K562 treated with DMSO at 1 percent for 12 hours (cell line): ENCODE measurements around the gene RSPRY1. TPM values are rescaled to one million over a fixed set of nuclear protein-coding genes. Genes with fewer than 3 reads are reported as not detected.

Experiments
- total RNA-seq: library from RNA; unstranded; fragments of 300-600 nt; gene quantifications from 2 replicates; pipeline ENCODE4 v1.2.3, GENCODE V29; 2022; ENCODE audit not compliant: insufficient read depth

Gene RSPRY1
- 8.5 and 22.4 TPM in 2 replicates for total RNA-seq

DNA sequence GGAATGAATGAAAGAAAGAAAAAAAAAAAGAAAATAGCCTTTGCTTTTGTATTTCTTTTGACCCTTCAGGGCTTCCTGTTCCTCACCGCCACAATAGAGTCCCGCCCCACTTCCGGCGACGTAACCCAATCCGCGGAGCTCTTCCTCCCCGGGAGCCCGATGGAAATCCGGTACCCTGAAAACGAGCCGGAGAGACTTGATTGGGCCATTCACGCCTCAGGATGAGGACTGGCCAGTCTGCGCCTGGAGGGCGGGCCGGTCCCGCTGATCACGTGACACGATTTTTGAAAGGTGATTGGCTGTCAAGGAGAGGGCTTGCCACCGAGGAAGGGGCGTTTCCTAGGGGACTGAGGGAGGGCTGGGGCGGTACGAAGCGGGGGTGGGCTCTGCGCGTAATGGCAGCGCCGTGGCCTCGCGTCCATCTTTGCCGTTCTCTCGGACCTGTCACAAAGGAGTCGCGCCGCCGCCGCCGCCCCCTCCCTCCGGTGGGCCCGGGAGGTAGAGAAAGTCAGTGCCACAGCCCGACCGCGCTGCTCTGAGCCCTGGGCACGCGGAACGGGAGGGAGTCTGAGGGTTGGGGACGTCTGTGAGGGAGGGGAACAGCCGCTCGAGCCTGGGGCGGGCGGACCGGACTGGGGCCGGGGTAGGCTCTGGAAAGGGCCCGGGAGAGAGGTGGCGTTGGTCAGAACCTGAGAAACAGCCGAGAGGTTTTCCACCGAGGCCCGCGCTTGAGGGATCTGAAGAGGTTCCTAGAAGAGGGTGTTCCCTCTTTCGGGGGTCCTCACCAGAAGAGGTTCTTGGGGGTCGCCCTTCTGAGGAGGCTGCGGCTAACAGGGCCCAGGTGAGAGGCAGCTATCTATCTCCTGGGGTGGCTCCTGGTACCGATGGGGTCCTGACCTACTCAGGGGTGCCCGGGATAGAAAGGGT lies at the start of gene RSPRY1, which contains the start of gene PSME3IP1:
Gene RSPRY1 (plus strand): TSS at position 385 of the 927 bp plus-strand sequence. CDS start 18,330 bp downstream, outside the sequence.
Gene PSME3IP1 (minus strand): TSS at position 95 of the 927 bp plus-strand sequence. CDS start 12,185 bp downstream, outside the sequence.

DNA sequence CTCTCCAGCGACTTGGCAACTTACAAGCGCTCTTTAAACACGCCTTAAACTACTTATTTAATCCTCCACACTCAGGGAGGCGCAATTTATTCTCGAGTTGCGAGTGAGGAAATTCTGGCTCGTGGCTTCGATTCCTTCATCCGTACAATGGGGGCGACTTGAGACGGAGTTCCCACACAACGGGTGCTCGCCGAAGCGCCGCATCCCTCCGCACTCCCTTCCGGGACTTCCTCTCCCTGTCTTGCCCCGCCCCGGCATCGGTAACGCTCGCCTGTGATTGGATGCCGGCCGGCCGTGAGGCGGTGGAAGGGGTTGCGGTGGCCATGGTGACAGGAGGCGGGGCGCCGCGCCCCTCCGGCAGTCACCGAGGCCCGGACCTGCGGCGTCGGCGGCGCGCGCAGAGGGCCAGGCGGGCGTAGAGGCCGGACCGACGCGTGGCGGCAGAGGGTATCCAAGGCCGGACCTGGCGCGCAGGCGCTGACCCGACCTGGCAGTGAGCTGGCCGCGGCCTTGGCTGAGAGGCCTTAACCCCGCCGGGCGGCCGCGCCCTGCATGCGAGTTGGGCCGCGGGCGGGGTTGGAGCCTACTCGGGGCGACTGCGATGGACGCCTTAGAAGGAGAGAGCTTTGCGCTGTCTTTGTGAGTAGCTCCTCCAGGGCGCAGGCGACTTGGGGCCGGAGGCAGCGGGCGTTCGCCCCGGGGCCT lies 58.8 kb downstream of the RSPRY1 start, which contains the start of gene ARL2BP:
Gene ARL2BP (plus strand): TSS at position 493 of the 705 bp plus-strand sequence. CDS start 109 bp downstream, at position 602.

DNA sequence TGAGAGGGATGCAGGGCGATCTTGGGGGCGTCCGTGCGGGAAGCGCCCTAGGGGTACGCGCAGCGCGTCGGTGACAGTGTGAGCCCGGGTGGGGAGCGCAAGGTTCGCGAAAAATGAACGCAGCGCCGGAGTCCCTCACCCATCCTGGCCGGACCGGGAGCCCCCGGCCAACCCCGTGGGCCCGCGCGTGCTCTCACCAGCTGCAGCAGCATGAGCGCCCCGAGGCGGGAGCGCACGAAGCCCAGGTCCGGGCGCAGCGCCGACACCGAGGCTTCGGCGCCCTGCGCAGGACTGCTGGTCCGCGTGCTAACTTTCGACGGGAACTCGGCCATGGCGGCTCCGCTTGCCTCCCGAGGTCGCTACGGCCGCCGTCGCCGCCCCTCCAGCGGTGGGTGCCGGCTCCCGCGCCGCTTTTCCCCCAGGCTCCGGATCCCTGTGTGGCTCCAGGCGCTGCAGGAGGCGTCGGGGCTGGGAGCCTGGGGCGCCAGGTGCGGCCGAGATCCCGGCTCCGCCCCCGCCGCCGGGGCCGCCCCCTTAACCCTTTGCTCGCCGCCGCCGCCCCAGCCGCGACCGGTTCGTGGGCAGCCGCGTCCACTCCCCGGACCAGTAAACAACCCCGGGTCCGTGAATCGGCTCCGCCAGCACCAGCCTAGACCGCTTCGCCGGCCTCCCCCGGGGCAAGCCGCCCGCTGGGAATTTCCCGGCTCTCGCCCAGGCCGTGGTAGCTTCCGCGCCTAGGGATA lies 98.3 kb downstream of the RSPRY1 start, which contains the start of gene PLLP:
Gene PLLP (minus strand): TSS at position 464 of the 743 bp plus-strand sequence. CDS start 132 bp downstream, at position 332.

Other genes starting within 250 kb of the RSPRY1 start
- gene CETP, start 224.4 kb upstream of the RSPRY1 start, total RNA-seq = not detected in 2 replicates
- gene NLRC5, start 196.8 kb upstream of the RSPRY1 start, total RNA-seq = not detected in 2 replicates
- gene CPNE2, start 93.7 kb upstream of the RSPRY1 start, total RNA-seq = 20.7 and 32.1 TPM in 2 replicates
- 60.2 and 112 TPM in 2 replicates for gene PSME3IP1, start 290 bp upstream of the RSPRY1 start, total RNA-seq
- 24.9 and 61.1 TPM in 2 replicates for gene ARL2BP, start 58.9 kb downstream of the RSPRY1 start, total RNA-seq
- 1.5 and 1.8 TPM in 2 replicates for gene PLLP, start 98.3 kb downstream of the RSPRY1 start, total RNA-seq
- gene CCL22, start 172.5 kb downstream of the RSPRY1 start, total RNA-seq = not detected in 2 replicates
- not detected in 2 replicates for gene CX3CL1, start 186.2 kb downstream of the RSPRY1 start, total RNA-seq
- not detected in 2 replicates for gene CCL17, start 218.4 kb downstream of the RSPRY1 start, total RNA-seq